Adrenal gland (tissue), 12 donors: ENCODE data around the gene ZBED6. TPM values are rescaled to one million over a fixed set of nuclear protein-coding genes. Genes with fewer than 3 reads are reported as not detected.

Experiments
- DNase-seq, 7 donors: peaks; one replicate each; pipeline ENCODE4 v3.0.0-alpha.2; 2019 to 2020
- H3K27ac ChIP-seq, 5 donors: fragments of 200-600 bp; sonication (generic) in 4 of 5; 1 replicate in 3 of 5; 2 replicates in 2 of 5; pipeline versions ENCODE4 v1.5.1 to v1.8.0; 2016 to 2020; ENCODE audit warnings: mild to moderate bottlenecking in 1 of 5
- H3K27me3 ChIP-seq: fragments of 200-600 bp; 2 replicates; pipeline ENCODE4 v1.8.0; 2021
- H3K36me3 ChIP-seq, 2 donors: fragments of 200-600 bp; replicated peaks in 1 of 2; 1 replicate in 1 of 2; 2 replicates in 1 of 2; pipeline versions ENCODE4 v1.5.1 to v1.8.0; 2018 to 2022
- H3K4me1 ChIP-seq, 2 donors: fragments of 200-600 bp; replicated peaks in 1 of 2; 1 replicate in 1 of 2; 2 replicates in 1 of 2; pipeline versions ENCODE4 v1.5.1 to v1.8.0; 2018 to 2021
- H3K4me3 ChIP-seq, 4 donors: fragments of 200-600 bp; sonication (generic) in 3 of 4; one replicate each; pipeline ENCODE4 v1.5.1; 2016 to 2018
- H3K9me3 ChIP-seq, 3 donors: fragments of 200-600 bp; sonication (generic) in 1 of 3; replicated peaks in 1 of 3; 1 replicate in 2 of 3; 2 replicates in 1 of 3; pipeline versions ENCODE4 v1.5.1 to v1.8.0; 2016 to 2021
- CTCF ChIP-seq, 6 experiments: fragments of 450-650 bp in 4 of 6; fragments of 200-600 bp in 2 of 6; sonication (generic) in 1 of 6; IDR thresholded peaks; 1 replicate in 5 of 6; 2 replicates in 1 of 6; pipeline versions ENCODE4 v1.5.1 to v1.8.0; 2016 to 2021; ENCODE audit warnings: antibody characterized with exemption in 6 of 6, mild to moderate bottlenecking in 2 of 6, moderate library complexity in 1 of 6
- POLR2A ChIP-seq, 2 donors: fragments of 450-650 bp; IDR thresholded peaks; one replicate each; pipeline ENCODE4 v1.6.1; 2017; ENCODE audit warnings: antibody characterized with exemption in 2 of 2, mild to moderate bottlenecking in 2 of 2, moderate library complexity in 1 of 2
- WGBS, 4 donors: extraction: QIAGEN DNeasy Blood & Tissue Kit in 2 of 4; methylation state at CpG; one replicate each; pipeline versions ENCODE4 v1.1.5 to v1.1.7; 2013 to 2017; 5-methylcytosine and 5-hydroxymethylcytosine counted together
- intact Hi-C, 2 donors: fragments of 100-400 bp; cut with DNase I; formaldehyde crosslinking; loops; one replicate each; pipeline versions ENCODE4 v1.14.1 to v1.15.0; 2022 to 2023
- polyA plus RNA-seq, 3 donors: library from polyadenylated mRNA; stranded (reverse); fragments of 200-250 nt in 2 of 3; fragments of 350-450 nt in 1 of 3; fragmentation: Illumina TruSeq in 1 of 3; extraction: RNeasy Lipid Tissue Mini Kit (QIAGEN cat#74804) in 1 of 3; gene quantifications; one replicate each; pipeline ENCODE4 v1.2.3, GENCODE V29; 2013 to 2014
- small RNA-seq, 2 donors: library from RNA; depleted of rRNA; stranded (forward); fragments of <200 nt; gene quantifications; one replicate each; pipeline ENCODE3, GENCODE V24; 2016
- total RNA-seq, 9 donors: library from RNA; depleted of rRNA in 4 of 9; stranded (reverse); fragments of >200 nt in 4 of 9; fragments of 120-200 nt in 1 of 9; fragmentation: NEBNext Ultra II Directional in 1 of 9; extraction: Animal tissue kit (Norgen Biotek cat#: 25700) in 1 of 9; gene quantifications; one replicate each; pipeline versions ENCODE4 v1.1.0 to v1.2.4, GENCODE V29; 2013 to 2023
- donor health status: healthy with polysubstance abuse.
- donor health status: Bipolar disorder and iron deficiency.
- donor health status: DM: yes; HTN: yes; CAD: no.
- donor health status: DM: no; HTN: no; CAD: no.
- donor health status: DM: no; HTN: no; CAD: no.
- donor health status: DM: yes; HTN: yes; CAD: no.

Gene ZBED6
- total and polyA plus RNA-seq, 12 donors: 0.40 to 42.1 (median 21.3) TPM

DNA sequence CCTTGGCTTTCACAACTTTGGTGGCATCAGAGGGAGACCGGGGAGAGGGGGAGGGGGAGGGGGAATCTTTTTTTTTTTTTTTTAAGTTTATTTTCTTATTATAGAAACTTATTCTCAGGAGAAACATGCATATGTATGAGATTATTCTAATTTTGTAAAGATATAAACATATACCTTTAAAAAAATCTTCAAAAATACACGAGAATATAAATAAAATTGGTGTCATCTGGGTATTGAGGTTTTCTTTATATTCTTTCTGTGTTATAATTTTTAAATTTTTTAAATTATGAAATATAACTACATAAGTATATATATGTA lies 47.1 kb downstream of the ZBED6 start:
- Histone ChIP-seq H3K4me3 (no peak overlapping the region), H3K36me3 (peaks cover 0 to 54% of the 10 kb centered on the region in 2 donors), H3K4me1 (no peaks in the 10 kb centered on the region), H3K27me3 (no peaks in the 10 kb centered on the region), H3K9me3 (no peaks in the 10 kb centered on the region), H3K27ac (no peak overlapping the region)
- WGBS, 4 donors: 83 to 91% (median 87%) methylated on average over 2 of the region's 2 CpGs
- TF ChIP-seq POLR2A (IDR thresholded peaks at IDR 0.05): no peak
- TF ChIP-seq CTCF (IDR thresholded peaks at IDR 0.05): no peak
- intact Hi-C loops: no loop called here
- no peak for DNase-seq

GRCh38 chr1:203843435-203843834 lies 48.0 kb downstream of the ZBED6 start:
- TF ChIP-seq POLR2A (IDR thresholded peaks at IDR 0.05) (no peak), CTCF (IDR thresholded peaks at IDR 0.05) (no peak)
- H3K4me3 ChIP-seq: no peak overlapping the region
- no peak overlapping the region for H3K27ac ChIP-seq
- DNase-seq: no peak
- H3K36me3 ChIP-seq: peaks cover 0 to 54% of the 10 kb centered on the region in 2 donors
- WGBS, 4 donors: 55 to 93% (median 80%) methylated on average over 1 of the region's 1 CpG
- H3K9me3 ChIP-seq: no peaks in the 10 kb centered on the region
- H3K27me3 ChIP-seq: no peaks in the 10 kb centered on the region
- H3K4me1 ChIP-seq: no peaks in the 10 kb centered on the region
- intact Hi-C loops: no loop called here

Small RNAs within 50 kb of the gene (small RNA-seq; reads per million reads assigned to genes)
- 0.59 to 1.0 reads per million in 2 donors for gene ZC3H11A

Other genes starting within 250 kb of the ZBED6 start
- 100 to 1,000 TPM in 4 of 9 donors, 10 to 100 TPM in 5; 69.4 to 120 (median 92.5) TPM for gene ATP2B4, start 168.8 kb upstream of the ZBED6 start, total RNA-seq
- gene ATP2B4, start 168.8 kb upstream of the ZBED6 start, polyA plus RNA-seq: 100 to 1,000 TPM in 1 of 3 donors, 10 to 100 TPM in 2; 38.5 to 161 (median 42.8) TPM
- gene LAX1, start 30.4 kb upstream of the ZBED6 start, total RNA-seq: under 1 TPM in 6 of 9 donors, not detected in 3; 0.23 to 0.68 (median 0.37) TPM
- gene LAX1, start 30.4 kb upstream of the ZBED6 start, polyA plus RNA-seq: under 1 TPM in 2 of 3 donors, not detected in 1; 0.24 to 0.66 TPM
- gene ZC3H11A, start within 50 bp of the ZBED6 start, total RNA-seq: 100 to 1,000 TPM in 2 of 9 donors, 10 to 100 TPM in 7; 55.7 to 108 (median 87.1) TPM
- 10 to 100 TPM; 45.7 to 76.4 (median 66.1) TPM for gene ZC3H11A, start within 50 bp of the ZBED6 start, polyA plus RNA-seq
- 100 to 1,000 TPM in 2 of 9 donors, 10 to 100 TPM in 7; 30.1 to 141 (median 91.2) TPM for gene SNRPE, start 66.0 kb downstream of the ZBED6 start, total RNA-seq
- gene SNRPE, start 66.0 kb downstream of the ZBED6 start, polyA plus RNA-seq: 100 to 1,000 TPM in 1 of 3 donors, 10 to 100 TPM in 2; 54.5 to 146 (median 72.1) TPM